ENCODE measurements around the gene ACTR1A. TPM values are rescaled to one million over a fixed set of nuclear protein-coding genes. Genes with fewer than 3 reads are reported as not detected.
A peak's percentile ranks its signal among the peaks of the same experiment; 100 is the strongest.

The ACTR1A gene
- total RNA-seq, 1 donor from 2014 or later = 139 TPM

- Mint-ChIP-seq H3K27ac (ENCODE audit: unreplicated experiment) (no peak overlapping the region), H3K9me3 (no peaks in the 10 kb centered on the region), H3K4me3 (no peak overlapping the region), H3K4me1 (peaks cover 37% of the 10 kb centered on the region), H3K27me3 (ENCODE audit: low read depth) (peaks cover 9% of the 10 kb centered on the region), H3K36me3 (ENCODE audit: low read depth) (no peaks in the 10 kb centered on the region)
- DNase-seq (ENCODE audit: low read depth, low spot score) = no peak
- TF ChIP-seq CTCF (conservative IDR thresholded peaks at IDR 0.05) = no peak
Measured at GRCh38 chr10:102438374-102438773, 64.1 kb downstream of the ACTR1A start.

GRCh38 chr10:102437515-102437914 lies 65.0 kb downstream of the ACTR1A start:
- Mint-ChIP-seq H3K27me3 (ENCODE audit: low read depth) (peaks cover 10% of the 10 kb centered on the region), H3K4me3 (peak overlapping the region; percentile 38)

GRCh38 chr10:102436312-102436711 lies 66.2 kb downstream of the ACTR1A start:
- H3K27ac Mint-ChIP-seq (ENCODE audit: unreplicated experiment) = no peak overlapping the region
- no peaks in the 10 kb centered on the region for H3K9me3 Mint-ChIP-seq
- TF ChIP-seq CTCF (conservative IDR thresholded peaks at IDR 0.05) = no peak
- DNase-seq (ENCODE audit: low read depth, low spot score) = no peak
- H3K27me3 Mint-ChIP-seq (ENCODE audit: low read depth) = peaks cover 11% of the 10 kb centered on the region
- H3K4me1 Mint-ChIP-seq = peaks cover 52% of the 10 kb centered on the region
- H3K36me3 Mint-ChIP-seq (ENCODE audit: low read depth) = no peaks in the 10 kb centered on the region
- H3K4me3 Mint-ChIP-seq = peak overlapping the region; percentile 74

More at GRCh38 chr10:102437515-102437914, 65.0 kb downstream of the ACTR1A start:
- no peak for DNase-seq (ENCODE audit: low read depth, low spot score)
- Mint-ChIP-seq H3K36me3 (ENCODE audit: low read depth) (no peaks in the 10 kb centered on the region), H3K9me3 (no peaks in the 10 kb centered on the region), H3K27ac (ENCODE audit: unreplicated experiment) (no peak overlapping the region), H3K4me1 (peaks cover 43% of the 10 kb centered on the region)
- TF ChIP-seq CTCF (conservative IDR thresholded peaks at IDR 0.05) = no peak

- Mint-ChIP-seq H3K4me1 (peaks cover 52% of the 10 kb centered on the region), H3K27ac (ENCODE audit: unreplicated experiment) (no peak overlapping the region), H3K27me3 (ENCODE audit: low read depth) (peaks cover 11% of the 10 kb centered on the region), H3K9me3 (no peaks in the 10 kb centered on the region), H3K36me3 (ENCODE audit: low read depth) (no peaks in the 10 kb centered on the region), H3K4me3 (peak overlapping the region; percentile 96)
- TF ChIP-seq CTCF (conservative IDR thresholded peaks at IDR 0.05) = no peak
- DNase-seq (ENCODE audit: low read depth, low spot score) = no peak
Measured at GRCh38 chr10:102435529-102436233, 66.8 kb downstream of the ACTR1A start.

- Mint-ChIP-seq H3K36me3 (ENCODE audit: low read depth) (no peaks in the 10 kb centered on the region), H3K27ac (ENCODE audit: unreplicated experiment) (no peak overlapping the region), H3K4me1 (peaks cover 52% of the 10 kb centered on the region), H3K9me3 (no peaks in the 10 kb centered on the region), H3K4me3 (peak overlapping the region; percentile 96), H3K27me3 (ENCODE audit: low read depth) (peaks cover 11% of the 10 kb centered on the region)
- DNase-seq (ENCODE audit: low read depth, low spot score) = no peak
- no peak for TF ChIP-seq CTCF (conservative IDR thresholded peaks at IDR 0.05)
Measured at GRCh38 chr10:102435133-102435497, 67.4 kb downstream of the ACTR1A start.

Data from neural crest cell (in vitro differentiated cells).